Measurements from ENCODE around the gene LRMDA.

Gene LRMDA

GRCh38 chr10:76169246-76169645 lies 737.8 kb downstream of the LRMDA start:
- Histone ChIP-seq H3K4me2 (ENCODE audit: low read length) (no peak overlapping the region), H4K8ac (ENCODE audit: low read depth, low read length) (no peak overlapping the region), H2BK120ac (ENCODE audit: low read depth, low read length) (no peak overlapping the region), H3K27me3 (ENCODE audit: insufficient read depth, low read length, poor library complexity) (no peaks in the 10 kb centered on the region), H3K79me2 (ENCODE audit: control insufficient read depth, insufficient read depth, low read length) (no peaks in the 10 kb centered on the region), H3K36me3 (ENCODE audit: control insufficient read depth, insufficient read depth, low read length) (no peaks in the 10 kb centered on the region), H3K79me1 (ENCODE audit: low read length) (no peaks in the 10 kb centered on the region), H4K5ac (ENCODE audit: low read length) (no peak overlapping the region), H3K4me1 (ENCODE audit: control insufficient read depth, low read depth, low read length) (no peaks in the 10 kb centered on the region), H2AK5ac (ENCODE audit: low read length) (no peak overlapping the region), H3K56ac (ENCODE audit: low read length) (no peak overlapping the region), H3K18ac (ENCODE audit: low read length) (no peak overlapping the region), H3K23ac (ENCODE audit: low read length) (no peak overlapping the region), H2BK5ac (ENCODE audit: low read length) (no peak overlapping the region), H3K27ac (ENCODE audit: low read depth, low read length) (no peak overlapping the region), H3K9ac (ENCODE audit: low read length) (no peak overlapping the region), H2BK15ac (replicated peaks; ENCODE audit: low read depth) (no peak overlapping the region), H3K4me3 (ENCODE audit: low read length) (no peak overlapping the region), H3K4ac (ENCODE audit: low read depth, low read length) (no peak overlapping the region)
- DNase-seq, result no peak
- no CpG with 5 or more reads among the region's 2 CpGs for WGBS (ENCODE audit: extremely low coverage, insufficient coverage, low lambda C conversion rate)

GRCh38 chr10:76172020-76172419 lies 740.6 kb downstream of the LRMDA start:
- no peak overlapping the region for H3K18ac ChIP-seq (ENCODE audit: low read length)
- H2BK120ac ChIP-seq (ENCODE audit: low read depth, low read length), result no peak overlapping the region
- no peak overlapping the region for H4K5ac ChIP-seq (ENCODE audit: low read length)
- H4K8ac ChIP-seq (ENCODE audit: low read depth, low read length), result no peak overlapping the region
- no peaks in the 10 kb centered on the region for H3K27me3 ChIP-seq (ENCODE audit: insufficient read depth, low read length, poor library complexity)
- no peak overlapping the region for H3K4me3 ChIP-seq (ENCODE audit: low read length)
- H3K23ac ChIP-seq (ENCODE audit: low read length), result no peak overlapping the region
- DNase-seq, result no peak
- H3K36me3 ChIP-seq (ENCODE audit: control insufficient read depth, insufficient read depth, low read length), result no peaks in the 10 kb centered on the region
- H2AK5ac ChIP-seq (ENCODE audit: low read length), result no peak overlapping the region
- H3K4ac ChIP-seq (ENCODE audit: low read depth, low read length), result no peak overlapping the region
- H3K56ac ChIP-seq (ENCODE audit: low read length), result no peak overlapping the region
- no peak overlapping the region for H3K4me2 ChIP-seq (ENCODE audit: low read length)
- H3K79me2 ChIP-seq (ENCODE audit: control insufficient read depth, insufficient read depth, low read length), result no peaks in the 10 kb centered on the region
- no peak overlapping the region for H2BK5ac ChIP-seq (ENCODE audit: low read length)
- no peak overlapping the region for H2BK15ac ChIP-seq (replicated peaks; ENCODE audit: low read depth)
- no peaks in the 10 kb centered on the region for H3K79me1 ChIP-seq (ENCODE audit: low read length)
- no peak overlapping the region for H3K27ac ChIP-seq (ENCODE audit: low read depth, low read length)
- H3K4me1 ChIP-seq (ENCODE audit: control insufficient read depth, low read depth, low read length), result peaks cover 3% of the 10 kb centered on the region
- no peak overlapping the region for H3K9ac ChIP-seq (ENCODE audit: low read length)
- whole genome bisulfite sequencing (ENCODE audit: extremely low coverage, insufficient coverage, low lambda C conversion rate), result no CpG with 5 or more reads among the region's 2 CpGs

- Histone ChIP-seq H3K27me3 (ENCODE audit: insufficient read depth, low read length, poor library complexity) (no peaks in the 10 kb centered on the region), H3K9ac (ENCODE audit: low read length) (no peak overlapping the region), H2BK120ac (ENCODE audit: low read depth, low read length) (no peak overlapping the region), H3K18ac (ENCODE audit: low read length) (no peak overlapping the region), H3K27ac (ENCODE audit: low read depth, low read length) (no peak overlapping the region), H3K4me2 (ENCODE audit: low read length) (no peak overlapping the region), H3K36me3 (ENCODE audit: control insufficient read depth, insufficient read depth, low read length) (no peaks in the 10 kb centered on the region), H3K79me1 (ENCODE audit: low read length) (no peaks in the 10 kb centered on the region), H2BK5ac (ENCODE audit: low read length) (no peak overlapping the region), H4K8ac (ENCODE audit: low read depth, low read length) (no peak overlapping the region), H3K4ac (ENCODE audit: low read depth, low read length) (no peak overlapping the region), H3K4me3 (ENCODE audit: low read length) (no peak overlapping the region), H3K4me1 (ENCODE audit: control insufficient read depth, low read depth, low read length) (peaks cover 3% of the 10 kb centered on the region), H4K5ac (ENCODE audit: low read length) (no peak overlapping the region), H3K23ac (ENCODE audit: low read length) (no peak overlapping the region), H3K79me2 (ENCODE audit: control insufficient read depth, insufficient read depth, low read length) (no peaks in the 10 kb centered on the region), H2AK5ac (ENCODE audit: low read length) (no peak overlapping the region), H2BK15ac (replicated peaks; ENCODE audit: low read depth) (no peak overlapping the region), H3K56ac (ENCODE audit: low read length) (no peak overlapping the region)
- no peak for DNase-seq
- WGBS (ENCODE audit: extremely low coverage, insufficient coverage, low lambda C conversion rate), result no CpG with 5 or more reads among the region's 9 CpGs
These were observed 744.2 kb downstream of the LRMDA start for GRCh38 chr10:76175533-76176165.

GRCh38 chr10:76176166-76176550 lies 744.7 kb downstream of the LRMDA start:
- no peak overlapping the region for H4K8ac ChIP-seq (ENCODE audit: low read depth, low read length)

GRCh38 chr10:76177936-76178335 lies 746.5 kb downstream of the LRMDA start:
- H2BK120ac ChIP-seq (ENCODE audit: low read depth, low read length), result no peak overlapping the region
- no peak for DNase-seq
- no peaks in the 10 kb centered on the region for H3K79me2 ChIP-seq (ENCODE audit: control insufficient read depth, insufficient read depth, low read length)
- H2AK5ac ChIP-seq (ENCODE audit: low read length), result no peak overlapping the region
- peaks cover 3% of the 10 kb centered on the region for H3K4me1 ChIP-seq (ENCODE audit: control insufficient read depth, low read depth, low read length)
- H3K4me2 ChIP-seq (ENCODE audit: low read length), result no peak overlapping the region
- no peak overlapping the region for H3K23ac ChIP-seq (ENCODE audit: low read length)
- H3K27ac ChIP-seq (ENCODE audit: low read depth, low read length), result no peak overlapping the region
- no CpG with 5 or more reads among the region's 2 CpGs for WGBS (ENCODE audit: extremely low coverage, insufficient coverage, low lambda C conversion rate)
- no peak overlapping the region for H2BK5ac ChIP-seq (ENCODE audit: low read length)
- no peak overlapping the region for H4K8ac ChIP-seq (ENCODE audit: low read depth, low read length)
- H3K9ac ChIP-seq (ENCODE audit: low read length), result no peak overlapping the region
- no peak overlapping the region for H3K18ac ChIP-seq (ENCODE audit: low read length)
- H3K4me3 ChIP-seq (ENCODE audit: low read length), result no peak overlapping the region
- no peak overlapping the region for H3K56ac ChIP-seq (ENCODE audit: low read length)
- no peak overlapping the region for H4K5ac ChIP-seq (ENCODE audit: low read length)
- H3K27me3 ChIP-seq (ENCODE audit: insufficient read depth, low read length, poor library complexity), result no peaks in the 10 kb centered on the region
- no peaks in the 10 kb centered on the region for H3K36me3 ChIP-seq (ENCODE audit: control insufficient read depth, insufficient read depth, low read length)
- H3K4ac ChIP-seq (ENCODE audit: low read depth, low read length), result no peak overlapping the region
- no peak overlapping the region for H2BK15ac ChIP-seq (replicated peaks; ENCODE audit: low read depth)
- H3K79me1 ChIP-seq (ENCODE audit: low read length), result no peaks in the 10 kb centered on the region

More at GRCh38 chr10:76176166-76176550, 744.7 kb downstream of the LRMDA start:
- Histone ChIP-seq H4K5ac (ENCODE audit: low read length) (no peak overlapping the region), H3K79me2 (ENCODE audit: control insufficient read depth, insufficient read depth, low read length) (no peaks in the 10 kb centered on the region), H3K56ac (ENCODE audit: low read length) (no peak overlapping the region), H3K4ac (ENCODE audit: low read depth, low read length) (no peak overlapping the region), H2BK120ac (ENCODE audit: low read depth, low read length) (no peak overlapping the region), H3K27me3 (ENCODE audit: insufficient read depth, low read length, poor library complexity) (no peaks in the 10 kb centered on the region), H3K79me1 (ENCODE audit: low read length) (no peaks in the 10 kb centered on the region), H2AK5ac (ENCODE audit: low read length) (no peak overlapping the region), H3K23ac (ENCODE audit: low read length) (no peak overlapping the region), H3K4me2 (ENCODE audit: low read length) (no peak overlapping the region), H3K27ac (ENCODE audit: low read depth, low read length) (no peak overlapping the region), H2BK5ac (ENCODE audit: low read length) (no peak overlapping the region), H2BK15ac (replicated peaks; ENCODE audit: low read depth) (no peak overlapping the region), H3K4me1 (ENCODE audit: control insufficient read depth, low read depth, low read length) (peaks cover 3% of the 10 kb centered on the region), H3K4me3 (ENCODE audit: low read length) (no peak overlapping the region), H3K36me3 (ENCODE audit: control insufficient read depth, insufficient read depth, low read length) (no peaks in the 10 kb centered on the region), H3K18ac (ENCODE audit: low read length) (no peak overlapping the region), H3K9ac (ENCODE audit: low read length) (no peak overlapping the region)
- no CpG with 5 or more reads among the region's 9 CpGs for WGBS (ENCODE audit: extremely low coverage, insufficient coverage, low lambda C conversion rate)
- DNase-seq, result no peak
